ENCODE results near the gene AP3D1. TPM values are rescaled to one million over a fixed set of nuclear protein-coding genes. Genes with fewer than 3 reads are reported as not detected.

The AP3D1 gene
- total RNA-seq, 1 experiment from 2014 or later, result 78.9 TPM

DNA sequence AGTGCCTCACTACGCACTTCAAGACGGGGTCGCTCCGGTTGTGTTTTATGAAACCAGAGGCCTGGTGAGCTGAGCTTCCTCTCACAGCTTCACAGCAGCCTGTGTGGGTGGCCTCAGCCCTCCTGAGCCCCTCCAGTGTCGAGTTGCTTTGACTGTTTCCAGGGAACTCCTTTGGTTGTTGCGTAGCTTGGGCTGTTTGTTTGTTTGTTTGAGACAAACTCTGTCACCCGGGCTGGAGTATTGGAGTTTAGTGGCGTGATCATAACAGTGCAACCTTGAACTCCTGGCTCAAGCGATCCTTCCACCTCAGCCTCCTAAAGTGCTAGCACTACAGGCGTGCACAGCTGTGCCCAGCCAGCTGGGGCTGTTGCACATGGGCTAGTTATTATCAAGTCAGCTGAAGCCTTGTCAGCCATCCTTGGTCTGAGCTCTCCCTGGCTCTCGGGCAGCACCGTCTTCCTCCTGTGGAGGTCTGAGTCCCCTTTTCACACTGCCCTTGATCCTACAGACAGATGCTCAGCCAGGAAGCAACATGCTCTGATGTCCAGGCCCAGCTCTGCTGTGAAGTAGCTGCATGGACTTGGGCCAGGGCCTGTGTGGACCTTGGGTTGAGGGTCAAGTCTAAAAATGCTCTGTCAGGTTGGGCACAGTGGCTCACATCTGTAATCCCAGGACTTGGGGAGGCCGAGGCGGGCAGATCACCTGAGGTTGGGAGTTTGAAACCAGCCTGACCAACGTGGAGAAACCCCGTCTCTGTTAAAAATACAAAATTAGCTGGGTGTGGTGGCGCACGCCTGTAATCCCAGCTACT lies 22.6 kb upstream of the AP3D1 start:
- Histone ChIP-seq H3K27ac (no peak overlapping the region), H3K27me3 (replicated peaks) (no peaks in the 10 kb centered on the region), H3K4me1 (replicated peaks) (peaks cover 9% of the 10 kb centered on the region), H3K9me3 (replicated peaks) (no peaks in the 10 kb centered on the region), H3K36me3 (peaks cover 35% of the 10 kb centered on the region), H3K4me3 (no peak overlapping the region)
- DNase-seq (ENCODE audit: low read depth in 1 of 2, low spot score in 2 of 2), result no peak

GRCh38 chr19:2173388-2173766 lies 22.0 kb upstream of the AP3D1 start:
- H3K9me3 ChIP-seq (replicated peaks), result no peaks in the 10 kb centered on the region
- no peak overlapping the region for H3K4me3 ChIP-seq
- H3K27ac ChIP-seq, result no peak overlapping the region
- H3K36me3 ChIP-seq, result peaks cover 32% of the 10 kb centered on the region
- H3K27me3 ChIP-seq (replicated peaks), result no peaks in the 10 kb centered on the region
- H3K4me1 ChIP-seq (replicated peaks), result peaks cover 14% of the 10 kb centered on the region
- no peak for DNase-seq (ENCODE audit: low read depth in 1 of 2, low spot score in 2 of 2)

GRCh38 chr19:2171349-2172145 lies 20.2 kb upstream of the AP3D1 start:
- peaks cover 32% of the 10 kb centered on the region for H3K4me1 ChIP-seq (replicated peaks)
- H3K27me3 ChIP-seq (replicated peaks), result no peaks in the 10 kb centered on the region
- DNase-seq (ENCODE audit: low read depth in 1 of 2, low spot score in 2 of 2), result no peak
- H3K27ac ChIP-seq, result no peak overlapping the region
- no peak overlapping the region for H3K4me3 ChIP-seq
- H3K36me3 ChIP-seq, result peaks cover 36% of the 10 kb centered on the region
- no peaks in the 10 kb centered on the region for H3K9me3 ChIP-seq (replicated peaks)

DNA sequence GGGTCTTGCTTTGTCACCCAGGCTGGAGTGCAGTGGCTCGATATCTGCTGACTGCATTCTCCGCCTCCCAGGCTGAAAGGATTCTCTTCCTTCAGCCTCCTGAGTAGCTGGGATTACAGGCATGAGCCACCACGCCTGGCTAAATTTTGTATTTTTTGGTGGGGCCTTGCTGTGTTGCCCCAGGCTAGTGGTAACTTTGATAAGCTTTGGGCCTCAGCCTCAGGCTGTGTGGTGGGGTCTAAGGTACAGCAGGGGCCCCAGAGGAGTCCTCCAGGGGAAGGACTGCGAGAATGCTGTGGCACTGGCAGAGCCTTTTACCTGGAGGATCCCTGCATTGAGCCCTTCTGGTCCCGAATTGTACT lies 19.6 kb upstream of the AP3D1 start:
- peaks cover 34% of the 10 kb centered on the region for H3K4me1 ChIP-seq (replicated peaks)
- H3K27ac ChIP-seq, result no peak overlapping the region
- no peak for DNase-seq (ENCODE audit: low read depth in 1 of 2, low spot score in 2 of 2)
- no peak overlapping the region for H3K4me3 ChIP-seq
- no peaks in the 10 kb centered on the region for H3K27me3 ChIP-seq (replicated peaks)
- H3K9me3 ChIP-seq (replicated peaks), result no peaks in the 10 kb centered on the region
- peaks cover 37% of the 10 kb centered on the region for H3K36me3 ChIP-seq

DNA sequence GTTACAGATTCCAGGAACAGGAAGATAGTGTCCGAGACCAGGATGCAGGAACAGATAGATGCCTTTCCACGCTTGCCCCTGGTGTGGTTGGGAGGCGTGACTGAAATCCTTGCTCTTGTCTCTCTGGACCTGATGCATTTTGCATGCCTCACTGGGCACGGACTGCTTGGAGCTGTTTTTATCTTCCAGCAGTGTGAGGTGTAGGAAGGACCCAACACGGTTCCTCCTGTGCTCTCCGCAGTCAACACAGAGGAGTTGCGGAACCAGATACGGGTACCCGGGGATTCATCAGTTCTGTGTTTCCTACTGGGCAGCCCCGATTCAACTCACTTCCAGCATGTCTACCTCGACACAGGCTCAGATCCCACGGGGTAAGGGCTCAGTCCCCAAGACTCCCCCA lies 18.9 kb upstream of the AP3D1 start:
- no peak for DNase-seq (ENCODE audit: low read depth in 1 of 2, low spot score in 2 of 2)
- H3K4me1 ChIP-seq (replicated peaks), result peaks cover 42% of the 10 kb centered on the region
- H3K27me3 ChIP-seq (replicated peaks), result no peaks in the 10 kb centered on the region
- H3K4me3 ChIP-seq, result no peak overlapping the region
- H3K27ac ChIP-seq, result no peak overlapping the region
- H3K36me3 ChIP-seq, result peaks cover 36% of the 10 kb centered on the region
- H3K9me3 ChIP-seq (replicated peaks), result no peaks in the 10 kb centered on the region

GRCh38 chr19:2168619-2169424 lies 17.5 kb upstream of the AP3D1 start:
- peak; percentile 97 to 98 for DNase-seq (ENCODE audit: low read depth in 1 of 2, low spot score in 2 of 2)
- Histone ChIP-seq H3K4me3 (no peak overlapping the region), H3K9me3 (replicated peaks) (no peaks in the 10 kb centered on the region), H3K36me3 (peaks cover 37% of the 10 kb centered on the region), H3K27me3 (replicated peaks) (no peaks in the 10 kb centered on the region), H3K27ac (peak overlapping the region; percentile 62), H3K4me1 (replicated peaks) (peaks cover 42% of the 10 kb centered on the region)

DNA sequence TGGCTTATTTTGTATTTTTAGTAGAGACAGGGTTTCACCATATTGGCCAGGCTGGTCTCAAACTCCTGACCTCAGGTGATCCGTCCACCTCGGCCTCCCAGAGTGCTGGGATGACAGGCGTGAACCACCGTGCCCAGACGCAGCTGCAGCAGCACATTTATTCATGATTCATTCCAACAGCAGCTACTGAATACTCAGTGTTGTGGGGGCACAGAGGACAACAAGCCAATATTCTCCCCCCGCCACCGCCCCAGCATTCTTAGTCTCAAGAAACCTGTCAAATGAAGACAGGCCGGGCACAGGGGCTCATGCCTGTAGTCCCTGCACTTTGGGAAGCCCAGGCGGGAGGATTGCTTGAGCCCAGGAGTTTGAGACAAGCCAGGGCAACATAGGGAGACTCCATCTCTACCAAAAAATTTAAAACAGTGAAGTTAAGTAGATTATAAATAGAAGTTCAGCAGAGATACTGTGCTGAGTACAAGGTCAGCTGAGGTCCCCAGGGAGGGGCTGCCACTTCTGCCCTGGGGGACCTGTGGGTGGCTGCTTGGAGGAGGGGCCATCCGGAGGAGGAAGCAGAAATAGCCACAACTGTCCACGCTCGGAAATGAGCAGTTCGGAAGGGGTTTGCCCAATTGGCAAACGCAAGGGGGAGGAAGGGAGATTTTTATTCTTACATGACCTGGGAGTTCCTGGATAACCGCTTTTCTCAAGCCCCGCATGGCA lies 16.7 kb upstream of the AP3D1 start:
- peaks cover 46% of the 10 kb centered on the region for H3K4me1 ChIP-seq (replicated peaks)
- no peaks in the 10 kb centered on the region for H3K9me3 ChIP-seq (replicated peaks)
- peak overlapping the region; percentile 62 for H3K27ac ChIP-seq
- H3K27me3 ChIP-seq (replicated peaks), result no peaks in the 10 kb centered on the region
- peak in 1 of 2 experiments; percentile 41 for DNase-seq (ENCODE audit: low read depth in 1 of 2, low spot score in 2 of 2)
- no peak overlapping the region for H3K4me3 ChIP-seq
- H3K36me3 ChIP-seq, result peaks cover 31% of the 10 kb centered on the region

- Histone ChIP-seq H3K4me1 (replicated peaks) (peaks cover 47% of the 10 kb centered on the region), H3K27me3 (replicated peaks) (no peaks in the 10 kb centered on the region), H3K9me3 (replicated peaks) (no peaks in the 10 kb centered on the region), H3K4me3 (no peak overlapping the region), H3K36me3 (peaks cover 29% of the 10 kb centered on the region), H3K27ac (no peak overlapping the region)
- DNase-seq (ENCODE audit: low read depth in 1 of 2, low spot score in 2 of 2), result no peak
These were observed 15.7 kb upstream of the AP3D1 start for GRCh38 chr19:2166741-2167738.

DNA sequence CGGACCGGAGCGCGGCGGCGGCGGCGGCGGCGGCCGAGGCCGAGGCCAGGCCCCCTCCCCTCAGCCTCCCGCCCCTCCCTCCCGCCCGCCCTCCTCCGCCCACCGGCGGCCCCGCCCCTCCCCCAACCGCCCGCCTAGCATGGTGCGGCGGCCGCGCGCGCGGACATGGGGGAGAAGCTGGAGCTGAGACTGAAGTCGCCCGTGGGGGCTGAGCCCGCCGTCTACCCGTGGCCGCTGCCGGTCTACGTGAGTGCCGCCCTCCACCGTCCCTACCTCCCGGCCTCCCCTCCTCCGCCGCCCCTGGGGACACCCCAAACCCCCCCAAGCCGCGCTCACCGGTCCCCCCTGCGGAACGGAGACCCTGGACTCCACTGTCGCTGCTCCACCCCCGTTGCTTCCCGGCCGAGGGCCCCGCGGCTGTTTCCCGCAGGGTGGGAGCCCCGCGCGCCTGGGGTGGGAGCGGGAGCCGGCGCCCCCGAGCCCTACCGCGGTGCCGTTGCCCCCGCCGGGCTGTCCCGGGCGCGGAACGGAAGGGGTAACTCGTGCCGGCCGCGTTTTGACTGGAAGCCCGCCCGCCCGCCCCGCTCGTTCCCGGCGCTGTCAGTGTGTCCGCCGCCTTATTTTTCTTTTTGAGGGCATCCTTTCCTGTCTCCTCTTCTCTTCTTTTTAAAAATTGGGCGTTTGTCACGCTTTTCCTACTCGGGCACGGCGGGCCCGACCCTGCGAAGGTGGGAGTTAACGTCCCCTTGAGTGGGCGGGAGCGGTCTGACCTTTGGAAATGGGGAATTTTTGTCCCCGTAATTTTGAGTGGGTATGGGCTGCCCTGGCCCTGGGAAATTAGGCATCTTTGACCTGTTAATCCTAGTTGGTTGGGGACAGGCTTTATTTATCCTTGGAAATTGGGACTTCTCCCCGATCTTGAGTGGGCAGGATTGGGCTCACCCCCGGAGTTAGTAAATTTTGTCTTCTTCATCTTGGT lies 12.9 kb upstream of the AP3D1 start:
- Histone ChIP-seq H3K9me3 (replicated peaks) (no peaks in the 10 kb centered on the region), H3K27me3 (replicated peaks) (no peaks in the 10 kb centered on the region), H3K4me1 (replicated peaks) (peaks cover 50% of the 10 kb centered on the region), H3K4me3 (peak overlapping the region; percentile 96), H3K27ac (peak overlapping the region; percentile 86), H3K36me3 (peaks cover 17% of the 10 kb centered on the region)
- DNase-seq (ENCODE audit: low read depth in 1 of 2, low spot score in 2 of 2), result peak in 1 of 2 experiments; percentile 45

DNA sequence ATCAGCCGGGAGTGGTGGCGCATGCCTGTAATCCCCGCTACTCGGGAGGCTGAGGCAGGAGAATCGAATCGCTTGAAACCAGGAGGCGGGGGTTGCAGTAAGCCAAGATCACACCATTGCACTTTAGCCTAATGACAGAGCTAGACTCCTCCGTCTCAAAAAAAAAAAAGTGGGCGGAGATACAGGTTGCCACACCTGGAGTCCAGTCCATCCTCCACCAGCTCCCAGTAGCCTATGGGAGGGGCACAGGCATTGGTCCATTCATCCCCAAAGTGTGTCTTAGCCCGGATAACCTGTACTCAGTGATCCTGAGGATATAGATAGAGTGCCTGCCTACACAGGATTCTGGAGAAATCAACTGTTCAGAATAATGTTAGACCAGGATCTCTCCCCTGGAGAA lies 9.0 kb upstream of the AP3D1 start:
- Histone ChIP-seq H3K27ac (no peak overlapping the region), H3K36me3 (peaks cover 5% of the 10 kb centered on the region), H3K27me3 (replicated peaks) (no peaks in the 10 kb centered on the region), H3K9me3 (replicated peaks) (no peaks in the 10 kb centered on the region), H3K4me3 (no peak overlapping the region), H3K4me1 (replicated peaks) (peaks cover 24% of the 10 kb centered on the region)
- DNase-seq (ENCODE audit: low read depth in 1 of 2, low spot score in 2 of 2), result no peak

DNA sequence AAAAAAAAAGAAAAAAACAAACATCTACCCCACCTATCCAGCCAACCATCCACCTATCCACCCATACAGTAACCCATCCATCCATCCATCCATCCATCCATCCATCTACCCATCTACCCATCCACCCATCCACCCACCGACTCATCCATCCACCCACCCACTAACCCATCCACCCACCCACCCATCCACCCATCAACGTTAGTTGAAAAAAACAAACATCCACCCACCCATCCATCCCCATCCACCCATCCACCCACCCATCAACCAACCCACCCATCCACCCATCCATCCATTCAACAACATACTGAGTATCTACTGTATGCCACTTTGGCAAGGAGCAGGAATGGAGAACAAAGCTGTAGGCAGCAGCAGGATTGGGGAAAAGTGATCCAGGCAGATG lies 6.1 kb upstream of the AP3D1 start:
- Histone ChIP-seq H3K27ac (no peak overlapping the region), H3K4me1 (replicated peaks) (peaks cover 18% of the 10 kb centered on the region), H3K27me3 (replicated peaks) (no peaks in the 10 kb centered on the region), H3K9me3 (replicated peaks) (no peaks in the 10 kb centered on the region), H3K4me3 (no peak overlapping the region), H3K36me3 (no peaks in the 10 kb centered on the region)
- no peak for DNase-seq (ENCODE audit: low read depth in 1 of 2, low spot score in 2 of 2)
